ENCODE results near the gene KLHL29. TPM values are rescaled to one million over a fixed set of nuclear protein-coding genes. Genes with fewer than 3 reads are reported as not detected.

Gene KLHL29
- total RNA-seq, 3 donors from 2014 or later (not counting 1 experiment from before 2014, with no cell fraction given) = 0.24 to 0.43 (median 0.33) TPM

DNA sequence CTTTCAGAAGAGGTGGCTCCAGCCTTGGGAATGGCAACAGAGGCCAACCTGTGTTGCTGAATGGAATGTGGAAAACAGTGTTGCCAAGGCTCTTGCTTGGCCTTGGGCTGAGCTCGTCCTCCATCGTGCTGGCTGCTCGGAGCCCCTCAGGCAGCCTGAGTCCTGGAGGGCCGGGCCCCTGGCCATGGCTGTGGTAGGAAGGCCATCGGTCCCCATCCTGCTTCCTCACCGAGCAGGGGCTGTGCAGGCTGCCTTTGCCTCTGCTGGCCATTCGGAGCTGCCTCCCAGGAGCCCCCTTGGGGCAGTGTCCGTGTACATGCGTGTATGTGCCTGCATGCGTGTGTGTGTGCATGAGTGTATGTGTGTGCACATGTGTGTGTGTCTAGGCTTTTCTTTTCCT lies 178.2 kb downstream of the KLHL29 start:
- no peaks in the 10 kb centered on the region for H3K9me3 Mint-ChIP-seq

DNA sequence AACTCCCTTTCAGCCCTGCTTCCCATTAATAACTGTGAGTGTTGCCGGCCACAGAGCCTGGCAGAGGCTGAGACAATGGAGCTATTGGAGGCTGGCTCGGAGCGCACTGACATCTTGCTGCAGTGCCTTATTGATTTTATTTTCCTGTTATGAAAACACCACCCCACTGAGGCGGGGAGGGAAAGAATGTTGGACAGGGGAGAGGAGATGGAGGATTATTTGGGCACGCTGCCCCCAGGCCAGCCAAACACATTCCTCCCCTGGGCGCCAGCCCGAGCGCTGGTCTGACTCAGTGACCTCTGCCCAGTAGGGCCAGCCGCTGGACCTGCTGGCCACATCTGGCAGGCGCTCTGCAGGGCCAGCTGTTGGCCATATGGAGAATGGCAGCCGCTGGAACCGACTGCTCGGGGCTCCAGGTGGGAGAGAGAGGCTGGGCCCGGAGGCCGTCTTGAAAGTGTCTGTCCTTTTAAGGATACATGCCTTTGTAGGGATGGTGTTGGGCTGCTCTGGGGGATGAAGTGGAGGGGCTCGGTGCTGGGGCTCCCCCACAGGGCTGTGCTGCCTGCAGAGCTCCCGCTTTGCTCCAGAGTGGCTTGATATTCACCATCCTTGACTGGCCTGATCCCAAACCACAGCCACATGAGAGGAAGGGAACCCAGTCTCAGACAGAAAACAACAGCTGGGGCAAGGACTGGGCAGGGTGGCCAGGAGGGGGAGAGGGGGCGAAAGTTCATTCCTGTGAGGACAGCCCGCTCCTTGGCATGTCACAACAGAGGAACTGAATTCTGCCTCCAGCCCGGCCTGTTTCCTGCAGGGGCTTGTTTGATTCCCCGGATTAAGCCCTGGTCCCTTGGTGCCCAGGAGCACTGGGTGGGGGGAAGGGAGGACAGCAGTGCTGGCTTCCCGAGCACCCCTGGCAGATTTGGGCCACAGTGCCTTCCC lies 179.0 kb downstream of the KLHL29 start:
- TF ChIP-seq, protein P1, sequence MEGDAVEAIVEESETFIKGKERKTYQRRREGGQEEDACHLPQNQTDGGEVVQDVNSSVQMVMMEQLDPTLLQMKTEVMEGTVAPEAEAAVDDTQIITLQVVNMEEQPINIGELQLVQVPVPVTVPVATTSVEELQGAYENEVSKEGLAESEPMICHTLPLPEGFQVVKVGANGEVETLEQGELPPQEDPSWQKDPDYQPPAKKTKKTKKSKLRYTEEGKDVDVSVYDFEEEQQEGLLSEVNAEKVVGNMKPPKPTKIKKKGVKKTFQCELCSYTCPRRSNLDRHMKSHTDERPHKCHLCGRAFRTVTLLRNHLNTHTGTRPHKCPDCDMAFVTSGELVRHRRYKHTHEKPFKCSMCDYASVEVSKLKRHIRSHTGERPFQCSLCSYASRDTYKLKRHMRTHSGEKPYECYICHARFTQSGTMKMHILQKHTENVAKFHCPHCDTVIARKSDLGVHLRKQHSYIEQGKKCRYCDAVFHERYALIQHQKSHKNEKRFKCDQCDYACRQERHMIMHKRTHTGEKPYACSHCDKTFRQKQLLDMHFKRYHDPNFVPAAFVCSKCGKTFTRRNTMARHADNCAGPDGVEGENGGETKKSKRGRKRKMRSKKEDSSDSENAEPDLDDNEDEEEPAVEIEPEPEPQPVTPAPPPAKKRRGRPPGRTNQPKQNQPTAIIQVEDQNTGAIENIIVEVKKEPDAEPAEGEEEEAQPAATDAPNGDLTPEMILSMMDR (IDR thresholded peaks at IDR 0.05) = no peak
- H3K4me1 ChIP-seq (ENCODE audit: control insufficient read depth, insufficient read depth, low read length) = no peaks in the 10 kb centered on the region
- WGBS (ENCODE audit: insufficient coverage) = 78% methylated on average over 19 of the region's 22 CpGs
- H3K27ac Mint-ChIP-seq = no peak overlapping the region
- DNase-seq = no peak
- no peak for ATAC-seq
- H3K9me3 Mint-ChIP-seq = no peaks in the 10 kb centered on the region
- no peak overlapping the region for H3K27ac ChIP-seq (ENCODE audit: low read length)
- no peaks in the 10 kb centered on the region for H3K27me3 ChIP-seq (ENCODE audit: control insufficient read depth, insufficient read depth, low read length)
- H3K9me3 ChIP-seq (ENCODE audit: control insufficient read depth, insufficient read depth, low read length) = no peaks in the 10 kb centered on the region
- H3K27me3 Mint-ChIP-seq (ENCODE audit: low read depth in 2 of 2) = peaks cover 0 to 8% of the 10 kb centered on the region in 2 donors
- H3K4me1 Mint-ChIP-seq = no peaks in the 10 kb centered on the region
- intact Hi-C loops (cut with micrococcal nuclease) = no loop called here
- H3K4me3 ChIP-seq (ENCODE audit: low read length) = no peak overlapping the region
- no peaks in the 10 kb centered on the region for H3K36me3 ChIP-seq (ENCODE audit: control insufficient read depth, insufficient read depth, low read length)
- H3K4me3 Mint-ChIP-seq = no peak overlapping the region
- H3K36me3 Mint-ChIP-seq = no peaks in the 10 kb centered on the region

More for the DNA sequence above, 178.2 kb downstream of the KLHL29 start:
- TF ChIP-seq, protein P1 (IDR thresholded peaks at IDR 0.05) = no peak
- intact Hi-C loops (cut with micrococcal nuclease) = no loop called here
- no peaks in the 10 kb centered on the region for H3K9me3 ChIP-seq (ENCODE audit: control insufficient read depth, insufficient read depth, low read length)
- peaks cover 0 to 8% of the 10 kb centered on the region in 2 donors for H3K27me3 Mint-ChIP-seq (ENCODE audit: low read depth in 2 of 2)
- no peaks in the 10 kb centered on the region for H3K36me3 Mint-ChIP-seq
- DNase-seq = no peak
- H3K27me3 ChIP-seq (ENCODE audit: control insufficient read depth, insufficient read depth, low read length) = no peaks in the 10 kb centered on the region
- H3K4me3 ChIP-seq (ENCODE audit: low read length) = no peak overlapping the region
- ATAC-seq = no peak
- H3K4me3 Mint-ChIP-seq = no peak overlapping the region
- 73% methylated on average over 10 of the region's 10 CpGs for WGBS (ENCODE audit: insufficient coverage)
- no peaks in the 10 kb centered on the region for H3K4me1 ChIP-seq (ENCODE audit: control insufficient read depth, insufficient read depth, low read length)
- H3K4me1 Mint-ChIP-seq = no peaks in the 10 kb centered on the region
- H3K36me3 ChIP-seq (ENCODE audit: control insufficient read depth, insufficient read depth, low read length) = no peaks in the 10 kb centered on the region
- H3K27ac ChIP-seq (ENCODE audit: low read length) = no peak overlapping the region
- H3K27ac Mint-ChIP-seq = no peak overlapping the region

DNA sequence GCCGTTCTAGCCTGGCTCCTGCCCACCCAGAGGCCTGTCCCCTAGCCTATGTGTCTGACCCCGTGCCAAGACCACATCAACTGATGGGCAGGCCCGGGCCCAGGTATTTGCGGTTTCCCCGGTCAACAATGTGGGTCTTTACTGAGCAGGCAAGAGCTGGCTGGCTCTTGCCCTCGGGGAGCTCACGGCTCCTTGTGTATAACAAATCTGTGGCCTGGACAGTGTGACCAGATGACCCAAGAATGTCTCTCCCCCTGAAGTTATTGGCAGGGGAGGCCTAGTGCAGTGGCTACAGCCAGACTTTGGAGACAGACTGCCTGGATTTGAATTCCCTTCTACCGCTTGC lies 179.6 kb downstream of the KLHL29 start:
- 85% methylated on average over 8 of the region's 8 CpGs for WGBS (ENCODE audit: insufficient coverage)
- no peaks in the 10 kb centered on the region for H3K9me3 ChIP-seq (ENCODE audit: control insufficient read depth, insufficient read depth, low read length)
- no peaks in the 10 kb centered on the region for H3K36me3 ChIP-seq (ENCODE audit: control insufficient read depth, insufficient read depth, low read length)
- H3K4me1 Mint-ChIP-seq = no peaks in the 10 kb centered on the region
- no peaks in the 10 kb centered on the region for H3K4me1 ChIP-seq (ENCODE audit: control insufficient read depth, insufficient read depth, low read length)
- intact Hi-C loops (cut with micrococcal nuclease) = no loop called here
- no peaks in the 10 kb centered on the region for H3K27me3 ChIP-seq (ENCODE audit: control insufficient read depth, insufficient read depth, low read length)
- no peak overlapping the region for H3K4me3 Mint-ChIP-seq
- H3K27ac Mint-ChIP-seq = no peak overlapping the region
- H3K36me3 Mint-ChIP-seq = no peaks in the 10 kb centered on the region
- no peak overlapping the region for H3K27ac ChIP-seq (ENCODE audit: low read length)
- H3K4me3 ChIP-seq (ENCODE audit: low read length) = no peak overlapping the region
- DNase-seq = no peak
- H3K9me3 Mint-ChIP-seq = no peaks in the 10 kb centered on the region
- no peak for ATAC-seq
- H3K27me3 Mint-ChIP-seq (ENCODE audit: low read depth in 2 of 2) = peaks cover 0 to 8% of the 10 kb centered on the region in 2 donors
- TF ChIP-seq, protein P1 (IDR thresholded peaks at IDR 0.05) = no peak
